ENCODE data around the gene SGCA.

DNA sequence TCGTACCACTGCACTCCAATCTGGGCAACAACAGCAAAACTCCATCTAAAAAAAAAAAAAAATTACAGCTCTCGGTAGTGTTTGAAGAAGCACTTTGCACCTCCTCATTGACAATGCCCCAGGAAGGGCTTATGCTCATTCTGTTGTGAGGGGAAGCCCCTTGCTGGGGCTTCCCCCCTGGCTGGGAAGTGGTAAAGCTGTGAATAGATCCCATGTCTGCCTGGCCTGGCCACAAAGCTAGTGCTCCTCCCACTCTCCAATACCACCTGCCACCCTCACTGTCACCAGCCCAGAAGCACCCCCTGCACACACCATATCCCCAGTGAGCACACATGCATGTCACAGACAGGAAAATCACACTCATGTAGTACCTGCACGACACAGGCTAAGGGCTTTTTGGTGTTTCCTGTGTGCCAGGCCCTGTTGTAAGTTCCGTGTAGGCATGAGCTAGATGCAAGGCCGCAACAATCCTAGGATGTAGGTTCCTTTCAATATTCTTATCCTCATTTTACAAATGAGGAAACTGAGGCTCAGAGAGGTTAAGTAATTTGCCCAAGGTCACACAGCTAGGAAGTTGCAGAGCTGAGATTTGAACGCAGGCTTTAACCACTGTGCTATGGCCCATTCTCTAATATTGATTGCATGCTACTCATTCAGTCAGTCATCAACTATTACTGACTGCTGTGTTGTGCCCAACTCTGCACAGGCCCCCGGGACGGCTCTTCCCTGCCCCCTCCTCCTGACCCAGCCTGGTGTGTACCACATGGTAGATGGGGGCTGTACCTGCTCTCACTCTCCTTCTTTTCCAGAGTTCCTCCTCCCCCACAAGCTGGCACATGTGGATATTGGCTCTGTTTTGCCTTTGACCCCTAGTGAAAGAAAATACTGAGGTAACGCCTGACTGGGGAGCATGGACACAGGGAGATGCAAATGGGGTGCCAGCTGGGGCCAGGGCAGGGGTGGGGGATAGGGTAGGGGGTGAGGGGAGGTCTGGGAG, 47.5 kb downstream of the SGCA start:
- TF ChIP-seq POLR2A (IDR thresholded peaks at IDR 0.05; ENCODE audit: low read depth, low read length) (no peak), POLR2AphosphoS5 (IDR thresholded peaks at IDR 0.05; ENCODE audit: low read depth, low read length) (no peak), TAF1 (IDR thresholded peaks at IDR 0.05; ENCODE audit: borderline replicate concordance, low read depth, low read length) (no peak)
